GM21423 (cell line): ENCODE results near the gene CFAP77.

Experiments used
- ATAC-seq: cut with Tn5 transposase; IDR thresholded peaks from one replicate; pipeline ENCODE4 v1.9.1; 2021; ENCODE audit warnings: mild to moderate bottlenecking, moderate library complexity; ENCODE audit not compliant: unreplicated experiment

Gene CFAP77

GRCh38 chr9:132575005-132575609, 165.1 kb downstream of the CFAP77 start:
- no peak for ATAC-seq

- ATAC-seq: no peak
Measured at GRCh38 chr9:132575811-132576210, 165.8 kb downstream of the CFAP77 start.

DNA sequence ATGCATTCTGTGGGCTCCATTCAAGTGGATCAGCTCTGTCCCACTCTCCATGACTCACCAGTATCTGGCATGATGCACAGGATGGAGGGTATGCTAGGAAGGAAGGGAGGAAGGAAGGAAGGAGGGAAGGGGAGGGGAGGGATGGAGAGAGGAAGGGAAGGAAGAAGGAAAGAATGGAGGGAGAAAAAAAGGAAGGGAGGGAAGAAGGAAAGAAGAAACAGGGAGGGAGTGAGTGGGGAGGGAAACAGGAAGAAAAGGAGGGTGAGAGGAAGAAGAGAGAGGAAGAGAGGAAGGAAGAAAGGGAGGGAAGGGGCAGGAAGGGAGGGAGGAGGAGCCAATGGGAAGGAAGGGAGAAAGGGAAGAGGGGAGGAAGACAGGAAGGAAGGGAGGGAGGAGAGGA, 167.1 kb downstream of the CFAP77 start:
- no peak for ATAC-seq

DNA sequence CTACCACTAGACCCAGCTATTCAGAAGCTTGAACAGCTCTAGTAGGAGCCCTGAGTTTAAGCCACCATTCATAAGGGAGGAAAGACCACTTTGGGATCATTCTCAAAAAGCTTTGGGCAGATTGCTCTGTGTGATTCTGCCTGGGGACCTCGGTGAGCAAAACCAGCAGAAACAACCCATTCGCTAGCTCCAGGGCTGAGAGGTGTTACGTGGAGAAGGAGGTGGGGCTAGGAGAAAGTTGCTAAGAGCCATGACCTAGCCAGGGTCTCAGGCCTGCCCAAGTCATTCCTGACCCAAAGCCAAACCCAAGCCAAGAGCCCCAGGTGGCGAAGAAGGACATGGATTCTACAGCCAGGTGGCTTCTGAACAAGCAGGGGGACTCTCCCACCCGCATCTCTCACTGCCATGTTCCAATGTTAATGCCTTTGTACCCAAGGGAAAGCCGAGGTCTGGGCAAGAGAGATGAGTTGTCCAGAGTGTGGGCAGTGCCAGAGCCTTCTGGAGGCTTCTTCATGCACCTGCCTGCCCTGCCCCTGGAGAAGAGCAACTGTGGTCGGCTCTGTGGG, 168.4 kb downstream of the CFAP77 start:
- ATAC-seq: no peak

GRCh38 chr9:132579427-132579798, 169.4 kb downstream of the CFAP77 start:
- no peak for ATAC-seq

DNA sequence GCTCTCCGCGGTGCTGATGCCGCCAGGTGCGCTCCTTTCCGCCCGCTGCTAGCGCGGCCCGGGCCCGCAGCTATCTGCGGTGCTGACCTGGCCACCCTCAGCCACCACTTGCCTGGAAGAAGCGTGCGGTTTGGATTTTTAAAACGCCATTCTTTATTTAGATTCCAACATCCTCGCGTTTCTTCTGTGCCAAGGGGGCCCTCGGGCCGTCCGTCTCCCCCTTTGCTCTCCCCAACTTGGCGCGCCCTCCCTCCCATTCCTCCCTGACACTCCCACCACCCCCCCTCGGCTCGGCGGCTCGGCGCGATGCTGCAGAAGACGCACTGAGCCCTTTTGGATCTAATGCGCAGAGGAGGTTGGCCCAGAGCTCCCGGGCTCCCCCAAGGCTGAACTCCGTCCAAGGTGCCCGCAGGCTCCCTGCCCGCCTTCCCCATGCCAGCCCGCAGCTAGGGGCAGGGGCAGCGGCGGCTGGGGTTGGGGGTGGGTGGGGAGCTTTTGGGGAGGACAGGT, 172.3 kb downstream of the CFAP77 start, which contains the start of gene BARHL1:
Gene BARHL1, plus strand, starts transcription at position 331 of the 510 bp plus-strand sequence. CDS start 192 bp downstream, outside the sequence.
- ATAC-seq: no peak

DNA sequence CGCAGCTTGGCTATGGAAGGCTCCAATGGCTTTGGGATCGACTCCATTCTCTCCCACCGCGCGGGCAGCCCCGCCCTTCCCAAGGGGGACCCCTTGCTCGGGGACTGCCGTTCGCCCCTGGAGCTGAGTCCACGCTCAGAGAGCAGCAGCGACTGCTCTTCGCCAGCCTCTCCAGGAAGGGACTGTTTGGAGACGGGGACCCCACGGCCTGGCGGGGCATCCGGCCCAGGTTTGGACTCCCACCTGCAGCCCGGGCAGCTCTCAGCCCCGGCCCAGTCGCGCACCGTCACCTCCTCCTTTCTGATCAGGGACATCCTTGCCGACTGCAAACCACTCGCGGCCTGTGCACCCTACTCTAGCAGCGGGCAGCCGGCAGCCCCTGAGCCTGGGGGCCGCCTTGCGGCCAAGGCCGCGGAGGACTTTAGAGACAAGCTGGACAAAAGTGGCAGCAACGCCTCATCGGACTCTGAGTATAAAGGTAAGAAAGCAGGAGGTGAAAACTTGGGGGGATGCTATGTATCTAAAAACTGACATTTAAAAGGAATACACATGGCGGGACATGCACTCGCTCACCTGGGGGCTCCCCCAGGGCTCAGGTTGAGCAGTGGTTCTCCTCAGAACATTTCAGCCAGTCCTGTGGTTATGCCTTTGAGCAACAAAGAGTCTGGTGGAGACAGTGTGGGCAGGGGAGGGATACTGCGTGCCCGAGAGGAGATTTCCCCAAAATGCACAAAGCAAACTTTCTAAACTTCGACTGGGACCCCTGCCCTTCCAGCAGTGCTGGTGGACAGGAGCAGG, 173.0 kb downstream of the CFAP77 start:
- no peak for ATAC-seq

- no peak for ATAC-seq
Measured at GRCh38 chr9:132583584-132584304, 173.7 kb downstream of the CFAP77 start.

GRCh38 chr9:132584601-132585560, 174.9 kb downstream of the CFAP77 start:
- ATAC-seq: no peak

DNA sequence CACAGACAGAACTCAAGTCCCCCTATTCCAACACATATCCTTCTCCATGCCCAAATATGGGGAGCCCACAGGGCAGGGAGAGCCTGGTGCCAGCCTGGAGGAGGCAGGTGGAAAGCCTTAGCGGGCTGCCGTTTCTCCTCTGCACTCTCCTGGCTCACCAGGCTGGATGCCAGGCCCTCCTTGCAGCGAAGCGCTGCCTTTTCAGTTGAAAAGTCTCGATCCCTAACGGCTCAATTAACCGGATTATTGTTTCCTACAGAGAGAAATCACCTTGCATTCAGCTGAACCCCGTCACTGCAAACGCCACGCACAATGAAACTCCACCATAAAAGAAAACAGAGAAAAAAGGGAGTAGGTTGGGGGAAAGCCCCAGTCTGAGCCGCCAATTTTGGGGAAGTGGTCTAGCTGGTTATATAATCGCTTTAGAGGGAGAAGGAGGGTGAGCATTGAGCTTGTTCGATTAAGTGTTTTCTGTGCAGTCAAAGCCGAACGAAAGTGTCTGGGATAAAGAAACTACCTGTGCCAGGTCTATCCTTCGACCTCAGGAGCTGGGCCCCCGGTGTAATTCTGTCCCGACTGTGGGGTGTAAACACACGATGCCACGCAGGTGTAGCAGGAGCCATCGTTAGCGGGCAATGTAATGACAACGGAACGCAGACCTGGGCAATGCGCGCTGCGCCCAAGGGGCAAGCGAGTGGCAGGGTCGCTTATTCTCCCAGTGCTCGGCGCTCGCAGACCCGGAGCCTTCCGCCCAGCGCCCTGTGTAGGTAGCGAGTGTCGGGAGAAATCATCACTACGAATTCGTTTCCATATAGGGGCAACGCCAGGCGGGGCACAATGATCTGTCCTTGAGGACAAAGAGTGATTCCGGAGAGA, 176.2 kb downstream of the CFAP77 start:
- ATAC-seq: no peak

GRCh38 chr9:132586830-132587591, 177.0 kb downstream of the CFAP77 start:
- no peak for ATAC-seq

GRCh38 chr9:132587592-132587955, 177.6 kb downstream of the CFAP77 start:
- ATAC-seq: no peak

DNA sequence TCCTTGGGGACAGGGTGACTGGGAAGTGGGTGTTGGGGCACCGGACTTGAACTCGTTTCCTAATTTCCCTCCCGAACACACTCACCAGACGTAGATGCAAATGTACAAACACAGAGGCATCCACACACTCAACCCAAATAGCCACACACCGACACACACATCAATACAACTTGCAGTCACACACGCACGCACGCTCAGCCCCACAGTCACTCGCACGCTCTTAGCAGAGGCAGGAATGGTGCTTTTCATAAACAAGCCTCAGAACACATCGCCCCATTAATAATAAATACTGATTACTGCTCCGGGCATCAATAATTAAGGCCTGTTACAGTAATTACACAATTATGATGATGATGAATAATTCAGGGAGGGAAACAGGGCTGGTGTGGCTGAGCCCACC, 178.1 kb downstream of the CFAP77 start:
- no peak for ATAC-seq

GRCh38 chr9:132588501-132589147, 178.6 kb downstream of the CFAP77 start:
- ATAC-seq: no peak

DNA sequence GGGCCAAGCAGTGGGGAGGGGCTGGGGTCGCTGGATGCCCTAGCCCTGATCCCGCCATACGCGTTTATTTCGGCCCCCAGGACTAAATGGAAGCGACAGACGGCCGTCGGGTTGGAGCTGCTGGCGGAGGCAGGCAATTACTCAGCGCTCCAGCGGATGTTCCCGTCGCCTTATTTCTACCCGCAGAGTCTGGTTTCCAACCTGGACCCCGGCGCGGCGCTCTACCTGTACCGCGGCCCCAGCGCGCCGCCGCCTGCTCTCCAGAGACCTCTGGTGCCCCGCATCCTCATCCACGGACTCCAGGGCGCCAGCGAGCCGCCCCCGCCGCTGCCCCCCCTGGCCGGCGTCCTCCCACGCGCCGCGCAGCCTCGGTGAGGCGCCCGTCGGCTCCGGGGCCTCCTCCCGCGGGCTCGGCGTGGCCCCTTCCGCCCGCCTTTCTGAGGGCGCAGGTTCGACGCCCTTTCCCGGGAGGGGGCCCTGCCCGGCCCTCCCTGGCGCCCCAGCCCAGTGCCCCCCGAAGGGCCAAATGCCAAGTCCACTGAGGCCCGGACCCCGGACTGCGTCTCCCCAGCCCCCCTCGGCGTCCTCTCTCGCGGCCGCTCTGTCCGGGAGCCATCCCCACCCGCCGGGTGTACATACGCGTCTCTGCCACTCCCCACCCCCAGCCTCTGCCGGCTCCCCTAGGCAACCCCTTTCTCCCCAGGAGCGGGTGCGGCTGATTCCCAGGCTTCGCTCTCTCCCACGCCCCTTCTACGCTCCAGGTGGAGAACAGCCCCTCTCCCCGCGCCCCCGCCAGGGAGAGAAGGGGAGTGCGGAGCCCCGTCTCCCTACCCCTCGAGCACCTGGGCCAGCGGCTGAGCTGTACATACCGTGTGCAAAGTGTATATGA, 179.4 kb downstream of the CFAP77 start:
- no peak for ATAC-seq

DNA sequence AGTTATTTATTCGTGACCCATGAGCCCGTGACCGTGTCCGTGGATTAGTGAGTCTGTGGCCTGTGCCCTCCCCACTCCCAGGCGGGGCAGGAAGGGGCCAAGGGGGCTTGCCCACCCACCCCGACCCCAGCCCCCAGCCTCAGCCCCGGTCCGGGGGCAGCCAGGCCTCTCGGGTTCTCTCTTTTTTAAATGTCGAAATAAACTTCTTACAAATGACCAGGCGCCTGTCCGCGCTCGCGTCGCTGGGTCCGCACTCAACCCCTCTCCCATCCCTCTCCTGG, 180.0 kb downstream of the CFAP77 start:
- ATAC-seq: no peak
